Spleen (tissue), 11 donors: ENCODE results near the gene USP13. TPM values are rescaled to one million over a fixed set of nuclear protein-coding genes. Genes with fewer than 3 reads are reported as not detected.

ENCODE experiments used
- DNase-seq: peaks from one replicate; pipeline ENCODE4 v3.0.0-alpha.2; 2020
- H3K27ac ChIP-seq, 8 donors: fragments of 200-600 bp; sonication (generic) in 7 of 8; 1 replicate in 4 of 8; 2 replicates in 4 of 8; pipeline versions ENCODE4 v1.5.0 to v1.8.0; 2016 to 2021; ENCODE audit warnings: inconsistent platforms in 4 of 8, mild to moderate bottlenecking in 4 of 8, moderate library complexity in 1 of 8
- H3K27me3 ChIP-seq, 7 donors: fragments of 200-600 bp; sonication (generic) in 6 of 7; replicated peaks in 1 of 7; 1 replicate in 4 of 7; 2 replicates in 3 of 7; pipeline versions ENCODE4 v1.5.0 to v1.8.0; 2016 to 2021; ENCODE audit warnings: inconsistent platforms in 3 of 7, mild to moderate bottlenecking in 1 of 7
- H3K36me3 ChIP-seq, 6 donors: fragments of 200-600 bp; sonication (generic) in 5 of 6; 1 replicate in 4 of 6; 2 replicates in 2 of 6; pipeline versions ENCODE4 v1.5.0 to v1.8.0; 2016 to 2021; ENCODE audit warnings: inconsistent platforms in 2 of 6
- H3K4me1 ChIP-seq, 6 donors: fragments of 200-600 bp; sonication (generic) in 5 of 6; 1 replicate in 3 of 6; 2 replicates in 3 of 6; pipeline versions ENCODE4 v1.5.0 to v1.8.0; 2016 to 2021; ENCODE audit warnings: inconsistent platforms in 3 of 6
- H3K4me3 ChIP-seq, 8 donors: fragments of 200-600 bp; sonication (generic) in 7 of 8; 1 replicate in 4 of 8; 2 replicates in 4 of 8; pipeline versions ENCODE4 v1.5.0 to v1.8.0; 2016 to 2021; ENCODE audit warnings: inconsistent platforms in 4 of 8, mild to moderate bottlenecking in 4 of 8, moderate library complexity in 2 of 8
- H3K9me3 ChIP-seq, 8 donors: fragments of 200-600 bp; sonication (generic) in 7 of 8; 1 replicate in 4 of 8; 2 replicates in 4 of 8; pipeline versions ENCODE4 v1.5.0 to v1.8.0; 2016 to 2021; ENCODE audit warnings: inconsistent platforms in 4 of 8
- POLR2A ChIP-seq, 3 donors: fragments of 450-650 bp; IDR thresholded peaks; one replicate each; pipeline ENCODE4 v1.5.1; 2017; ENCODE audit warnings: antibody characterized with exemption in 3 of 3, mild to moderate bottlenecking in 1 of 3
- POLR2AphosphoS5 ChIP-seq, 3 donors: sonication (generic); formaldehyde crosslinking; IDR thresholded peaks; one replicate each; pipeline ENCODE4 v1.5.1; 2017; ENCODE audit warnings: antibody characterized with exemption in 3 of 3
- WGBS, 5 donors: extraction: QIAGEN DNeasy Blood & Tissue Kit in 3 of 5; methylation state at CpG; one replicate each; pipeline versions ENCODE4 v1.1.5 to v1.1.7; 2013 to 2018; 5-methylcytosine and 5-hydroxymethylcytosine counted together
- intact Hi-C: fragments of 100-400 bp; cut with DNase I; formaldehyde crosslinking; loops from one replicate; pipeline ENCODE4 v1.15.0; 2023; ENCODE audit warnings: low total_unique reads
- polyA plus RNA-seq, 3 donors: library from polyadenylated mRNA; stranded (reverse); fragments of 200-250 nt; gene quantifications; one replicate each; pipeline ENCODE4 v1.2.1, GENCODE V29; 2013
- total RNA-seq, 7 donors: library from RNA; depleted of rRNA in 3 of 7; stranded (reverse); fragments of >200 nt in 3 of 7; fragmentation: NEBNext Ultra II Directional in 4 of 7; extraction: Animal tissue kit (Norgen Biotek cat#: 25700) in 4 of 7; gene quantifications; one replicate each; pipeline versions ENCODE4 v1.1.0 to v1.2.1, GENCODE V29; 2016 to 2021
- TF ChIP-seq, protein P1 (sequence below), 11 experiments: fragments of 200-600 bp in 7 of 11; fragments of 450-650 bp in 4 of 11; sonication (generic) in 4 of 11; IDR thresholded peaks in 8 of 11; conservative IDR thresholded peaks in 3 of 11; 1 replicate in 7 of 11; 2 replicates in 4 of 11; pipeline versions ENCODE4 v1.4.0 to v1.8.0; 2016 to 2021; ENCODE audit warnings: antibody characterized with exemption in 11 of 11, inconsistent platforms in 4 of 11, mild to moderate bottlenecking in 1 of 11
- donor health status: healthy with polysubstance abuse.
- donor health status: DM: no; HTN: no; CAD: no; lungs with moderate emphysema.
- donor health status: DM: no; HTN: no; CAD: no.
- donor health status: Bipolar disorder and iron deficiency.
- donor health status: healthy.
- donor health status: DM: no; HTN: no; CAD: no.
- donor health status: DM: yes; HTN: yes; CAD: no.

Gene USP13
- total and polyA plus RNA-seq, 10 donors, result 1.1 to 9.4 (median 7.1) TPM

GRCh38 chr3:179719048-179719734, 66.4 kb downstream of the USP13 start:
- no peaks in the 10 kb centered on the region for H3K4me1 ChIP-seq
- peaks cover 0 to 44% (median 13%) of the 10 kb centered on the region in 6 donors for H3K36me3 ChIP-seq
- DNase-seq, result no peak
- no peaks in the 10 kb centered on the region for H3K9me3 ChIP-seq
- 91 to 95% (median 94%) methylated on average over 10 of the region's 10 CpGs for WGBS, 5 donors
- intact Hi-C loops, result no loop called here
- H3K4me3 ChIP-seq, result no peak overlapping the region
- no peaks in the 10 kb centered on the region for H3K27me3 ChIP-seq
- no peak for TF ChIP-seq POLR2A (IDR thresholded peaks at IDR 0.05)
- TF ChIP-seq, protein P1, sequence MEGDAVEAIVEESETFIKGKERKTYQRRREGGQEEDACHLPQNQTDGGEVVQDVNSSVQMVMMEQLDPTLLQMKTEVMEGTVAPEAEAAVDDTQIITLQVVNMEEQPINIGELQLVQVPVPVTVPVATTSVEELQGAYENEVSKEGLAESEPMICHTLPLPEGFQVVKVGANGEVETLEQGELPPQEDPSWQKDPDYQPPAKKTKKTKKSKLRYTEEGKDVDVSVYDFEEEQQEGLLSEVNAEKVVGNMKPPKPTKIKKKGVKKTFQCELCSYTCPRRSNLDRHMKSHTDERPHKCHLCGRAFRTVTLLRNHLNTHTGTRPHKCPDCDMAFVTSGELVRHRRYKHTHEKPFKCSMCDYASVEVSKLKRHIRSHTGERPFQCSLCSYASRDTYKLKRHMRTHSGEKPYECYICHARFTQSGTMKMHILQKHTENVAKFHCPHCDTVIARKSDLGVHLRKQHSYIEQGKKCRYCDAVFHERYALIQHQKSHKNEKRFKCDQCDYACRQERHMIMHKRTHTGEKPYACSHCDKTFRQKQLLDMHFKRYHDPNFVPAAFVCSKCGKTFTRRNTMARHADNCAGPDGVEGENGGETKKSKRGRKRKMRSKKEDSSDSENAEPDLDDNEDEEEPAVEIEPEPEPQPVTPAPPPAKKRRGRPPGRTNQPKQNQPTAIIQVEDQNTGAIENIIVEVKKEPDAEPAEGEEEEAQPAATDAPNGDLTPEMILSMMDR (IDR thresholded peaks at IDR 0.05 in 8 of 11, conservative IDR thresholded peaks at IDR 0.05 in 3 of 11), result no peak
- no peak for TF ChIP-seq POLR2AphosphoS5 (IDR thresholded peaks at IDR 0.05)
- no peak overlapping the region for H3K27ac ChIP-seq

- Histone ChIP-seq H3K27ac (no peak overlapping the region), H3K4me3 (no peak overlapping the region), H3K4me1 (no peaks in the 10 kb centered on the region), H3K9me3 (no peaks in the 10 kb centered on the region), H3K36me3 (peaks cover 0 to 44% (median 13%) of the 10 kb centered on the region in 6 donors), H3K27me3 (no peaks in the 10 kb centered on the region)
- intact Hi-C loops, result no loop called here
- TF ChIP-seq POLR2AphosphoS5 (IDR thresholded peaks at IDR 0.05) (no peak), POLR2A (IDR thresholded peaks at IDR 0.05) (no peak)
- TF ChIP-seq, protein P1 (IDR thresholded peaks at IDR 0.05 in 8 of 11, conservative IDR thresholded peaks at IDR 0.05 in 3 of 11), result no peak
- DNase-seq, result no peak
- WGBS, 5 donors, result 80 to 88% (median 83%) methylated on average over 8 of the region's 8 CpGs
Observed at GRCh38 chr3:179720196-179720595, 67.4 kb downstream of the USP13 start.

DNA sequence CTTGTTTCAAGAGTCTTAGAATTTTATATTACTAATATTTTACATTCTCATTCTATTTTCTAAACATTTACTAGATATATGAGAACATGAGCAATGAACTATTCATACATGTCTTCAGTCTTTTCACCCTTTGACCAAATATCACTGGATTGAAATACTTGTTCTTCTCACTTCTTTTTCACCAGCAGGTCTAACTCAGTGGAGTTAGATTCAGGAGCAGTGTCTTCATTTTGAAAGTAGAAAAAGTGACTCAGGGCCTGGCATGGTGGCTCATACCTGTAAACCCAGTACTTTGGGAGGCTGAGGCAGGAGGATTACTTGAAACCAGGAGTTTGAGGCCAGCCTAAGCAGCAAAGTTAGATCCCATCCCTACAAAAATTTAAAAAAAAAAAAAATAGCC, 70.8 kb downstream of the USP13 start:
- H3K27me3 ChIP-seq, result no peaks in the 10 kb centered on the region
- peaks cover 0 to 36% (median 13%) of the 10 kb centered on the region in 6 donors for H3K36me3 ChIP-seq
- DNase-seq, result no peak
- H3K4me1 ChIP-seq, result no peaks in the 10 kb centered on the region
- H3K27ac ChIP-seq, result no peak overlapping the region
- intact Hi-C loops, result no loop called here
- TF ChIP-seq POLR2AphosphoS5 (IDR thresholded peaks at IDR 0.05), result no peak
- no peak for TF ChIP-seq POLR2A (IDR thresholded peaks at IDR 0.05)
- TF ChIP-seq, protein P1 (IDR thresholded peaks at IDR 0.05 in 8 of 11, conservative IDR thresholded peaks at IDR 0.05 in 3 of 11), result no peak
- H3K9me3 ChIP-seq, result no peaks in the 10 kb centered on the region
- no peak overlapping the region for H3K4me3 ChIP-seq

GRCh38 chr3:179726075-179726699, 73.3 kb downstream of the USP13 start:
- TF ChIP-seq POLR2A (IDR thresholded peaks at IDR 0.05) (no peak), POLR2AphosphoS5 (IDR thresholded peaks at IDR 0.05) (no peak)
- TF ChIP-seq, protein P1 (IDR thresholded peaks at IDR 0.05 in 8 of 11, conservative IDR thresholded peaks at IDR 0.05 in 3 of 11), result no peak
- H3K4me1 ChIP-seq, result no peaks in the 10 kb centered on the region
- H3K4me3 ChIP-seq, result no peak overlapping the region
- no peak for DNase-seq
- no peak overlapping the region for H3K27ac ChIP-seq
- intact Hi-C loops, result no loop called here
- no peaks in the 10 kb centered on the region for H3K9me3 ChIP-seq
- H3K27me3 ChIP-seq, result no peaks in the 10 kb centered on the region
- peaks cover 0 to 41% (median 20%) of the 10 kb centered on the region in 6 donors for H3K36me3 ChIP-seq
- WGBS, 5 donors, result 86 to 95% (median 91%) methylated on average over 5 of the region's 5 CpGs
